ENCODE data around the gene RAB31. TPM values are rescaled to one million over a fixed set of nuclear protein-coding genes. Genes with fewer than 3 reads are reported as not detected.

Gene RAB31
- polyA plus RNA-seq, 1 of the 3 experiments (the other 2 are of a cell fraction): 23.0 TPM

DNA sequence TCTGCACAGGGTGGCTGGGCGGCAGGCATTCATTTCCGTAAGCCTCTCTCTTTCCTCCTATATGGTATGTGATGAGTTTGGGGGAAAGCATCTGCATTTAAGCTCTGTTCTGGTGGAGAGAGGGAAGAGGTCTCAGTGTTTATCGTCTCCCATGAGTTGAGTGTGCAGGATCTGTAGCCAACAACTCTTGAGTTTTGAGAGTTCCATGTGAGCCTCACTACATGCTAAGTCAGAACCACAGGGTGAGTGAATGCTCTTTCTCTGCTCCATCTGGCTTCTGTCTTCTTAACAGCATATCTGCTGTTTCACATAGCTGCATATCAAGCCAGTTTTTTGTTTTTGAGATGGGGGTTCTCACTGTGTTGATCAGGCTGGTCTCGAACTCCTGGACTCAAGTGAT is 22.7 kb downstream of the RAB31 start:
- peaks cover 0 to 12% of the 10 kb centered on the region in 2 experiments for H3K36me3 ChIP-seq (replicated peaks in 1 of 2; ENCODE audit: control insufficient read depth in 1 of 2, insufficient read depth in 2 of 2, low read length in 1 of 2)
- H3K27ac ChIP-seq (ENCODE audit: low read depth in 2 of 2, low read length in 1 of 2): peak overlapping the region in 1 of 2 experiments; percentile 69; a peak in 2 of 4 replicates
- no peaks in the 10 kb centered on the region for H4K20me1 ChIP-seq (ENCODE audit: insufficient read depth)
- H3K9me2 ChIP-seq: no peaks in the 10 kb centered on the region
- no peak for DNase-seq
- TF ChIP-seq GATA2 (CRISPR knock-in tag; IDR thresholded peaks at IDR 0.05): no peak
- no peak for TF ChIP-seq NFIC (IDR thresholded peaks at IDR 0.05; ENCODE audit: borderline replicate concordance)
- no peak for TF ChIP-seq FOSL2 (IDR thresholded peaks at IDR 0.05; ENCODE audit: borderline replicate concordance, low read depth)
- TF ChIP-seq, protein P1, sequence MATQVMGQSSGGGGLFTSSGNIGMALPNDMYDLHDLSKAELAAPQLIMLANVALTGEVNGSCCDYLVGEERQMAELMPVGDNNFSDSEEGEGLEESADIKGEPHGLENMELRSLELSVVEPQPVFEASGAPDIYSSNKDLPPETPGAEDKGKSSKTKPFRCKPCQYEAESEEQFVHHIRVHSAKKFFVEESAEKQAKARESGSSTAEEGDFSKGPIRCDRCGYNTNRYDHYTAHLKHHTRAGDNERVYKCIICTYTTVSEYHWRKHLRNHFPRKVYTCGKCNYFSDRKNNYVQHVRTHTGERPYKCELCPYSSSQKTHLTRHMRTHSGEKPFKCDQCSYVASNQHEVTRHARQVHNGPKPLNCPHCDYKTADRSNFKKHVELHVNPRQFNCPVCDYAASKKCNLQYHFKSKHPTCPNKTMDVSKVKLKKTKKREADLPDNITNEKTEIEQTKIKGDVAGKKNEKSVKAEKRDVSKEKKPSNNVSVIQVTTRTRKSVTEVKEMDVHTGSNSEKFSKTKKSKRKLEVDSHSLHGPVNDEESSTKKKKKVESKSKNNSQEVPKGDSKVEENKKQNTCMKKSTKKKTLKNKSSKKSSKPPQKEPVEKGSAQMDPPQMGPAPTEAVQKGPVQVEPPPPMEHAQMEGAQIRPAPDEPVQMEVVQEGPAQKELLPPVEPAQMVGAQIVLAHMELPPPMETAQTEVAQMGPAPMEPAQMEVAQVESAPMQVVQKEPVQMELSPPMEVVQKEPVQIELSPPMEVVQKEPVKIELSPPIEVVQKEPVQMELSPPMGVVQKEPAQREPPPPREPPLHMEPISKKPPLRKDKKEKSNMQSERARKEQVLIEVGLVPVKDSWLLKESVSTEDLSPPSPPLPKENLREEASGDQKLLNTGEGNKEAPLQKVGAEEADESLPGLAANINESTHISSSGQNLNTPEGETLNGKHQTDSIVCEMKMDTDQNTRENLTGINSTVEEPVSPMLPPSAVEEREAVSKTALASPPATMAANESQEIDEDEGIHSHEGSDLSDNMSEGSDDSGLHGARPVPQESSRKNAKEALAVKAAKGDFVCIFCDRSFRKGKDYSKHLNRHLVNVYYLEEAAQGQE (IDR thresholded peaks at IDR 0.05; ENCODE audit: low read depth, low read length): no peak
- CTCF ChIA-PET: no interaction called here
- WGBS (ENCODE audit: low lambda C conversion rate): 93% methylated on average over 4 of the region's 4 CpGs
- no peak overlapping the region for H2AFZ ChIP-seq (ENCODE audit: low read depth)
- H3K9ac ChIP-seq: no peak overlapping the region; the same call in 1 of the 2 replicates
- POLR2A ChIA-PET: no interaction called here
- H3K4me3 ChIP-seq (ENCODE audit: low read depth in 2 of 2, low read length in 1 of 2): no peak overlapping the region
- no peaks in the 10 kb centered on the region for H3K9me3 ChIP-seq
- H3K27me3 ChIP-seq (ENCODE audit: insufficient read depth): no peaks in the 10 kb centered on the region
- 0 out of 4 replicates have a peak, but pooled peaks cover 0 to 10% of the 10 kb centered on the region in 2 experiments for H3K4me1 ChIP-seq (ENCODE audit: control insufficient read depth in 1 of 2, insufficient read depth in 2 of 2, low read depth in 1 of 2, low read length in 1 of 2)
- H3F3A ChIP-seq (replicated peaks; ENCODE audit: insufficient read depth): no peaks in the 10 kb centered on the region
- H3K79me2 ChIP-seq (ENCODE audit: insufficient read depth): peaks cover 48% of the 10 kb centered on the region
- no peak overlapping the region for H3K4me2 ChIP-seq

DNA sequence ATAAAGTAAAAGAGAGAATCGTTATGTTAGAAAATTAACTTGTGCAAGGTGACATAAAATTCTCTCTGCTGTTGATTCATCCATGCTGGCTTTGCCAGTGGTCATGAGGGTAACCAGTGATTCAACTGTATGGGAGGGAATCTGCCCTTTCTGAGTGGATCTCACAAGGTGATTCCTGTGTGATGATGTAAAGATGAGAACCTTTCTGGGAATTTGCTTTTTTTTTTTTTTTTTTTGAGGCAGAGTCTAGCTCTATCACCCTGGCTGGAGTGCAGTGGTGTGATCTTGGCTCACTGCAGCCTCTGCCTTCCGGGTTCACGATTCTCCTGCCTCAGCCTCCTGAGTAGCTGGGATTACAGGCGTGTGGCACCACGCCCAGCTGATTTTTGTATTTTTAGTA is 23.3 kb downstream of the RAB31 start:
- H3K27me3 ChIP-seq (ENCODE audit: insufficient read depth): no peaks in the 10 kb centered on the region
- H3K9ac ChIP-seq: no peak overlapping the region; the same call in 1 of the 2 replicates
- H2AFZ ChIP-seq (ENCODE audit: low read depth): no peak overlapping the region
- no peaks in the 10 kb centered on the region for H4K20me1 ChIP-seq (ENCODE audit: insufficient read depth)
- no peak overlapping the region for H3K4me3 ChIP-seq (ENCODE audit: low read depth in 2 of 2, low read length in 1 of 2)
- H3K9me3 ChIP-seq: no peaks in the 10 kb centered on the region
- TF ChIP-seq FOXJ3 (CRISPR knock-in tag; IDR thresholded peaks at IDR 0.05): no peak
- TF ChIP-seq NFIC (IDR thresholded peaks at IDR 0.05; ENCODE audit: borderline replicate concordance): peak; percentile 37; the same call in 1 of the 2 replicates
- no peak for TF ChIP-seq POLR2AphosphoS5 (IDR thresholded peaks at IDR 0.05; ENCODE audit: low read depth, low read length)
- TF ChIP-seq RXRA (IDR thresholded peaks at IDR 0.05; ENCODE audit: borderline replicate concordance, low read depth): peak; percentile 28; the same call in 1 of the 2 replicates
- peak; percentile 64; the same call in 1 of the 2 replicates for TF ChIP-seq FOSL2 (IDR thresholded peaks at IDR 0.05; ENCODE audit: borderline replicate concordance, low read depth)
- TF ChIP-seq, protein P2, sequence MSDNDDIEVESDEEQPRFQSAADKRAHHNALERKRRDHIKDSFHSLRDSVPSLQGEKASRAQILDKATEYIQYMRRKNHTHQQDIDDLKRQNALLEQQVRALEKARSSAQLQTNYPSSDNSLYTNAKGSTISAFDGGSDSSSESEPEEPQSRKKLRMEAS (IDR thresholded peaks at IDR 0.05; ENCODE audit: low read depth): 0 out of 2 replicates have a peak, but pooled peaks have one; percentile 55
- TF ChIP-seq TCF12 (IDR thresholded peaks at IDR 0.05): 0 out of 2 replicates have a peak, but pooled peaks have one; percentile 53
- peaks cover 0 to 12% of the 10 kb centered on the region in 2 experiments for H3K36me3 ChIP-seq (replicated peaks in 1 of 2; ENCODE audit: control insufficient read depth in 1 of 2, insufficient read depth in 2 of 2, low read length in 1 of 2)
- H3K79me2 ChIP-seq (ENCODE audit: insufficient read depth): peaks cover 42% of the 10 kb centered on the region
- no peak overlapping the region for H3K4me2 ChIP-seq
- ChIA-PET POLR2A (no interaction called here), CTCF (no interaction called here)
- DNase-seq: no peak
- no peaks in the 10 kb centered on the region for H3K9me2 ChIP-seq
- no peaks in the 10 kb centered on the region for H3F3A ChIP-seq (replicated peaks; ENCODE audit: insufficient read depth)
- H3K27ac ChIP-seq (ENCODE audit: low read depth in 2 of 2, low read length in 1 of 2): peak overlapping the region in 1 of 2 experiments; percentile 69; a peak in 2 of 4 replicates
- 69% methylated on average over 5 of the region's 5 CpGs for WGBS (ENCODE audit: low lambda C conversion rate)
- H3K4me1 ChIP-seq (ENCODE audit: control insufficient read depth in 1 of 2, insufficient read depth in 2 of 2, low read depth in 1 of 2, low read length in 1 of 2): 0 out of 4 replicates have a peak, but pooled peaks cover 0 to 10% of the 10 kb centered on the region in 2 experiments

Measured in SK-N-SH (cell line).